ENCODE data around the gene LRRFIP2.

DNA sequence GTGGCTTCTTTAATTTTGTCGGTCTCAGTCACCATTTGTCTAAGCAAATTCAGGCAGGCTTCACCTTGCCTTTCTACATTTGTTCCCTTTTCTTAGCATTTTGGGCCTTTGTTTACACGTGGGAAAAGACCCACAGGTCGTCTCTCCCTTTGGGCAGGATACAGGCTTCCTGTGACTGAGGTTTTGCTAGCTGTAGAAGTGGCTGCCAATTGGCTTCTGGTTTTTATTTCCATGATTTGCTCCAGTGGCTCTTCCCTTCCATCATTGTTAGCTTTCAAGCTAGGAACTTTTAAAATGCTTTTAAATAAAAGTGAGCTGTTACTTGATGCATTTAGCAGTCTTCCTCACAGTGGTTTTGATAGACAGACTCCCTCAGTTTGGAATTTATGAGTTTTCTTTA lies 143.8 kb downstream of the LRRFIP2 start:
- TF ChIP-seq SP1 (IDR thresholded peaks at IDR 0.05; ENCODE audit: low read depth, low read length), result no peak
- TF ChIP-seq, protein P1, sequence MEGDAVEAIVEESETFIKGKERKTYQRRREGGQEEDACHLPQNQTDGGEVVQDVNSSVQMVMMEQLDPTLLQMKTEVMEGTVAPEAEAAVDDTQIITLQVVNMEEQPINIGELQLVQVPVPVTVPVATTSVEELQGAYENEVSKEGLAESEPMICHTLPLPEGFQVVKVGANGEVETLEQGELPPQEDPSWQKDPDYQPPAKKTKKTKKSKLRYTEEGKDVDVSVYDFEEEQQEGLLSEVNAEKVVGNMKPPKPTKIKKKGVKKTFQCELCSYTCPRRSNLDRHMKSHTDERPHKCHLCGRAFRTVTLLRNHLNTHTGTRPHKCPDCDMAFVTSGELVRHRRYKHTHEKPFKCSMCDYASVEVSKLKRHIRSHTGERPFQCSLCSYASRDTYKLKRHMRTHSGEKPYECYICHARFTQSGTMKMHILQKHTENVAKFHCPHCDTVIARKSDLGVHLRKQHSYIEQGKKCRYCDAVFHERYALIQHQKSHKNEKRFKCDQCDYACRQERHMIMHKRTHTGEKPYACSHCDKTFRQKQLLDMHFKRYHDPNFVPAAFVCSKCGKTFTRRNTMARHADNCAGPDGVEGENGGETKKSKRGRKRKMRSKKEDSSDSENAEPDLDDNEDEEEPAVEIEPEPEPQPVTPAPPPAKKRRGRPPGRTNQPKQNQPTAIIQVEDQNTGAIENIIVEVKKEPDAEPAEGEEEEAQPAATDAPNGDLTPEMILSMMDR (IDR thresholded peaks at IDR 0.05; ENCODE audit: control extremely low read depth in 1 of 3, insufficient read depth in 1 of 3, low read depth in 1 of 3, low read length in 3 of 3), result no peak
- TF ChIP-seq POLR2A (IDR thresholded peaks at IDR 0.05; ENCODE audit: control extremely low read depth in 1 of 2, low read depth in 2 of 2, low read length in 2 of 2), result no peak
- TF ChIP-seq KDM5A (IDR thresholded peaks at IDR 0.05; ENCODE audit: low read length), result no peak
- TF ChIP-seq EZH2 (IDR thresholded peaks at IDR 0.05; ENCODE audit: low read depth, low read length, severe bottlenecking), result no peak
- no peak for TF ChIP-seq YY1 (IDR thresholded peaks at IDR 0.05; ENCODE audit: low read depth, low read length)
- TF ChIP-seq, protein P2, sequence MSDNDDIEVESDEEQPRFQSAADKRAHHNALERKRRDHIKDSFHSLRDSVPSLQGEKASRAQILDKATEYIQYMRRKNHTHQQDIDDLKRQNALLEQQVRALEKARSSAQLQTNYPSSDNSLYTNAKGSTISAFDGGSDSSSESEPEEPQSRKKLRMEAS (IDR thresholded peaks at IDR 0.05), result no peak
- TF ChIP-seq POLR2AphosphoS5 (IDR thresholded peaks at IDR 0.05; ENCODE audit: low read depth, low read length), result no peak
- TF ChIP-seq RAD21 (IDR thresholded peaks at IDR 0.05 in 1 of 2, conservative IDR thresholded peaks at IDR 0.05 in 1 of 2; ENCODE audit: low read depth in 2 of 2, low read length in 2 of 2), result no peak
- no peak for TF ChIP-seq BCL11A (IDR thresholded peaks at IDR 0.05; ENCODE audit: low read depth in 2 of 2, low read length in 2 of 2)
- TF ChIP-seq SIN3A (conservative IDR thresholded peaks at IDR 0.05 in 1 of 2, IDR thresholded peaks at IDR 0.05 in 1 of 2; ENCODE audit: low read depth in 1 of 2, low read length in 2 of 2), result no peak
- TF ChIP-seq SUZ12 (IDR thresholded peaks at IDR 0.05; ENCODE audit: low read length), result no peak
- no peak for TF ChIP-seq EP300 (IDR thresholded peaks at IDR 0.05; ENCODE audit: borderline replicate concordance in 1 of 2, low read depth in 2 of 2, low read length in 2 of 2)
